B cell (primary cell): ENCODE data around the gene PPT2. TPM values are rescaled to one million over a fixed set of nuclear protein-coding genes. Genes with fewer than 3 reads are reported as not detected.

Source experiments
- ATAC-seq: fragments of 200-7000 bp; cut with Tn5 transposase; one replicate; pipeline ENCODE4 v1.10.0; 2021; ENCODE audit warnings: low read depth, mild to moderate bottlenecking, moderate number of reproducible peaks, moderate library complexity
- CTCF ChIA-PET: fragments of 350-600 bp; sonication (Branson Sonifier 250); formaldehyde crosslinking; loops from one replicate; lab custom pipeline; 2021; ENCODE audit warnings: antibody characterized with exemption, inconsistent platforms; lab: Charles Lee
- POLR2A ChIA-PET: fragments of 350-600 bp; sonication (Branson Sonifier 250); formaldehyde crosslinking; loops from one replicate; lab custom pipeline; 2021; ENCODE audit warnings: antibody characterized with exemption; lab: Charles Lee
- DNase-seq: peaks from one replicate; pipeline ENCODE4 v3.0.0; 2013
- H2AFZ ChIP-seq: 2 replicates; pipeline ENCODE4 v1.6.1; 2012; ENCODE audit warnings: mild to moderate bottlenecking, low read depth, low read length; ENCODE audit not compliant: insufficient read depth, poor library complexity, severe bottlenecking
- H3K27ac ChIP-seq, 2 donors: 1 replicate in 1 of 2; 2 replicates in 1 of 2; pipeline ENCODE4 v1.5.1; 2012 to 2013; ENCODE audit warnings: low read length in 2 of 2, mild to moderate bottlenecking in 2 of 2, moderate library complexity in 1 of 2
- H3K27me3 ChIP-seq, 4 experiments: fragments of 200-600 bp in 1 of 4; sonication (generic) in 1 of 4; replicated peaks in 1 of 4; 1 replicate in 2 of 4; 2 replicates in 2 of 4; pipeline versions ENCODE4 v1.6.1 to v1.7.0; 2013 to 2016; ENCODE audit warnings: low read length in 3 of 4, mild to moderate bottlenecking in 2 of 4, mixed read lengths in 1 of 4, moderate library complexity in 1 of 4; ENCODE audit not compliant: insufficient read depth in 4 of 4, control insufficient read depth in 3 of 4; ENCODE audit errors: control extremely low read depth in 1 of 4
- H3K36me3 ChIP-seq, 2 experiments: replicated peaks in 1 of 2; 1 replicate in 1 of 2; 2 replicates in 1 of 2; pipeline versions ENCODE4 v1.6.1 to v1.7.1; 2013; ENCODE audit warnings: low read length in 1 of 2; ENCODE audit not compliant: insufficient read depth in 2 of 2, control insufficient read depth in 1 of 2; ENCODE audit errors: control extremely low read depth in 1 of 2, extremely low read depth in 1 of 2
- H3K4me1 ChIP-seq, 2 donors: fragments of 200-600 bp in 1 of 2; sonication (generic) in 1 of 2; 1 replicate in 1 of 2; 2 replicates in 1 of 2; pipeline versions ENCODE4 v1.5.1 to v1.6.1; 2013 to 2017; ENCODE audit warnings: low read length in 2 of 2; ENCODE audit not compliant: control insufficient read depth in 2 of 2, insufficient read depth in 2 of 2
- H3K4me2 ChIP-seq: replicated peaks from 2 replicates; pipeline ENCODE3; 2012; ENCODE audit warnings: mild to moderate bottlenecking, low read depth, low read length; ENCODE audit not compliant: poor library complexity, severe bottlenecking
- H3K4me3 ChIP-seq, 5 experiments: fragments of 200-600 bp in 1 of 5; sonication (generic) in 1 of 5; 1 replicate in 3 of 5; 2 replicates in 2 of 5; pipeline versions ENCODE4 v1.5.1 to v1.7.0; 2011 to 2016; ENCODE audit warnings: low read length in 4 of 5, mild to moderate bottlenecking in 4 of 5, low read depth in 2 of 5, control low read depth in 1 of 5, moderate library complexity in 1 of 5; ENCODE audit not compliant: insufficient read depth in 1 of 5; ENCODE audit errors: control extremely low read depth in 1 of 5, extremely low read depth in 1 of 5
- H3K79me2 ChIP-seq: fragments of 200-600 bp; sonication (generic); one replicate; pipeline ENCODE4 v1.6.0; 2016; ENCODE audit warnings: low read length; ENCODE audit not compliant: control insufficient read depth, insufficient read depth
- H3K9ac ChIP-seq: fragments of 200-600 bp; sonication (generic); 2 replicates; pipeline ENCODE4 v1.6.1; 2017; ENCODE audit warnings: mild to moderate bottlenecking, low read length, moderate library complexity
- H3K9me3 ChIP-seq, 3 donors: one replicate each; pipeline versions ENCODE4 v1.6.1 to v1.7.1; 2013; ENCODE audit warnings: low read length in 2 of 3; ENCODE audit not compliant: control insufficient read depth in 2 of 3, insufficient read depth in 1 of 3; ENCODE audit errors: control extremely low read depth in 1 of 3
- H4K20me1 ChIP-seq: 2 replicates; pipeline ENCODE4 v1.6.0; 2012; ENCODE audit warnings: mild to moderate bottlenecking, low read length; ENCODE audit not compliant: insufficient read depth, control insufficient read depth, poor library complexity, severe bottlenecking
- H3K27ac Mint-ChIP-seq: one replicate; pipeline ENCODE4 v1.8.0; 2021; ENCODE audit warnings: mixed read lengths
- H3K27me3 Mint-ChIP-seq: one replicate; pipeline ENCODE4 v1.8.0; 2021; ENCODE audit warnings: mixed read lengths
- H3K4me1 Mint-ChIP-seq: one replicate; pipeline ENCODE4 v1.8.0; 2021; ENCODE audit warnings: mixed read lengths
- H3K4me3 Mint-ChIP-seq: one replicate; pipeline ENCODE4 v1.8.0; 2021; ENCODE audit warnings: mixed read lengths
- H3K9me3 Mint-ChIP-seq: one replicate; pipeline ENCODE4 v1.8.0; 2022; ENCODE audit warnings: mixed read lengths; ENCODE audit not compliant: insufficient read depth
- CTCF ChIP-seq: fragments of 200-600 bp; IDR thresholded peaks from one replicate; pipeline ENCODE4 v1.8.0; 2022; ENCODE audit warnings: antibody characterized with exemption, mild to moderate bottlenecking
- EZH2 ChIP-seq: IDR thresholded peaks from 2 replicates; pipeline ENCODE4 v1.6.1; 2012; ENCODE audit warnings: borderline replicate concordance, low read depth, mild to moderate bottlenecking, moderate library complexity, low read length; ENCODE audit not compliant: insufficient read depth, poor library complexity, severe bottlenecking
- WGBS: methylation state at CpG from one replicate; pipeline ENCODE4 v1.1.5; 2013; ENCODE audit warnings: missing lambda C conversion rate; ENCODE audit not compliant: insufficient coverage; 5-methylcytosine and 5-hydroxymethylcytosine counted together
- intact Hi-C: fragments of 100-400 bp; cut with micrococcal nuclease; formaldehyde crosslinking; loops from one replicate; pipeline ENCODE4 v1.10.0; 2022
- polyA plus RNA-seq: library from polyadenylated mRNA; depleted of rRNA; stranded (reverse); fragments of >200 nt; gene quantifications from 2 replicates; pipeline ENCODE4 v1.2.3, GENCODE V29; 2012
- total RNA-seq, 2 donors: library from RNA; stranded (reverse); fragments of 120-200 nt in 1 of 2; gene quantifications; 1 replicate in 1 of 2; 2 replicates in 1 of 2; pipeline versions ENCODE4 v1.2.3 to v1.2.4, GENCODE V29; 2013 to 2022

Gene PPT2
- total and polyA plus RNA-seq, 2 donors (not counting 1 experiment from before 2014, with no cell fraction given), result 1.2 to 4.2 TPM

- Mint-ChIP-seq H3K27ac (no peak overlapping the region), H3K9me3 (no peaks in the 10 kb centered on the region), H3K4me1 (peaks cover 22% of the 10 kb centered on the region), H3K4me3 (no peak overlapping the region), H3K27me3 (peaks cover 4% of the 10 kb centered on the region)
- Histone ChIP-seq H2AFZ (no peak overlapping the region), H3K4me2 (no peak overlapping the region), H3K36me3 (no peaks in the 10 kb centered on the region), H3K9ac (no peak overlapping the region), H3K4me1 (peaks cover 15 to 26% of the 10 kb centered on the region in 2 donors), H3K27me3 (peaks cover 0 to 20% (median 4%) of the 10 kb centered on the region in 4 experiments), H3K27ac (no peak overlapping the region), H3K9me3 (no peaks in the 10 kb centered on the region), H3K4me3 (no peak overlapping the region), H4K20me1 (no peaks in the 10 kb centered on the region), H3K79me2 (no peaks in the 10 kb centered on the region)
- CTCF ChIA-PET, result interaction anchor here (0.8 kb wide), 1 partner anchor 39 kb away, joined by 3 read pairs; no protein-coding TSS in a partner anchor
- ATAC-seq, result no peak
- POLR2A ChIA-PET, result no interaction called here
- TF ChIP-seq CTCF (no peak), EZH2 (no peak)
- DNase-seq, result no peak
- intact Hi-C loops, result loop anchor here (10.0 kb wide), 1 partner anchor 113 kb away; no protein-coding TSS in a partner anchor
Measured at GRCh38 chr6:32158052-32158451, 4.1 kb downstream of the PPT2 start.

- 98% methylated on average over 5 of the region's 7 CpGs for WGBS
- Mint-ChIP-seq H3K27ac (no peak overlapping the region), H3K9me3 (no peaks in the 10 kb centered on the region), H3K4me3 (no peak overlapping the region), H3K4me1 (peaks cover 8% of the 10 kb centered on the region), H3K27me3 (no peaks in the 10 kb centered on the region)
- Histone ChIP-seq H3K4me2 (no peak overlapping the region), H3K4me3 (no peak overlapping the region), H3K9me3 (no peaks in the 10 kb centered on the region), H3K27ac (no peak overlapping the region), H4K20me1 (no peaks in the 10 kb centered on the region), H3K36me3 (peaks cover 0 to 3% of the 10 kb centered on the region in 2 experiments), H3K9ac (no peak overlapping the region), H3K27me3 (no peaks in the 10 kb centered on the region), H3K79me2 (no peaks in the 10 kb centered on the region), H2AFZ (no peak overlapping the region), H3K4me1 (peaks cover 0 to 6% of the 10 kb centered on the region in 2 donors)
- ATAC-seq, result no peak
- ChIA-PET CTCF (interaction anchor here (0.5 to 1.2 kb wide), 3 partner anchors 25 to 478 kb away, joined by 3 read pairs; no protein-coding TSS in a partner anchor), POLR2A (no interaction called here)
- intact Hi-C loops, result no loop called here
- peak; percentile 3 for DNase-seq
- TF ChIP-seq EZH2 (no peak), CTCF (no peak)
Measured at GRCh38 chr6:32163559-32164258, 9.8 kb downstream of the PPT2 start.
